Measurements from ENCODE around the gene GPR155. TPM values are rescaled to one million over a fixed set of nuclear protein-coding genes. Genes with fewer than 3 reads are reported as not detected.
A peak's percentile ranks its signal among the peaks of the same experiment; 100 is the strongest.

The GPR155 gene
- total and polyA plus RNA-seq, 4 donors: 15.4 to 53.8 (median 23.2) TPM

GRCh38 chr2:174518395-174518794 is 31.6 kb upstream of the GPR155 start:
- Histone ChIP-seq H3K4me3 (ENCODE audit: low read depth, low read length) (no peak overlapping the region), H3K27me3 (ENCODE audit: control insufficient read depth, insufficient read depth, low read length) (no peaks in the 10 kb centered on the region), H3K4me1 (ENCODE audit: control insufficient read depth, insufficient read depth, low read length) (no peaks in the 10 kb centered on the region), H3K9me3 (ENCODE audit: control insufficient read depth, insufficient read depth, low read length) (no peaks in the 10 kb centered on the region), H3K27ac (ENCODE audit: low read depth, low read length) (no peak overlapping the region), H3K36me3 (ENCODE audit: control insufficient read depth, insufficient read depth, low read length) (no peaks in the 10 kb centered on the region)
- 83% methylated on average over 1 of the region's 2 CpGs for WGBS (ENCODE audit: insufficient coverage)
- DNase-seq (ENCODE audit: low read depth in 4 of 6, low spot score in 6 of 6): no peak

GRCh38 chr2:174516501-174517378 is 29.9 kb upstream of the GPR155 start:
- no peaks in the 10 kb centered on the region for H3K9me3 ChIP-seq (ENCODE audit: control insufficient read depth, insufficient read depth, low read length)
- 94% methylated on average over 2 of the region's 5 CpGs for WGBS (ENCODE audit: insufficient coverage)

GRCh38 chr2:174512345-174512744 is 25.5 kb upstream of the GPR155 start:
- Histone ChIP-seq H3K36me3 (ENCODE audit: control insufficient read depth, insufficient read depth, low read length) (no peaks in the 10 kb centered on the region), H3K27ac (ENCODE audit: low read depth, low read length) (no peak overlapping the region), H3K27me3 (ENCODE audit: control insufficient read depth, insufficient read depth, low read length) (no peaks in the 10 kb centered on the region), H3K4me3 (ENCODE audit: low read depth, low read length) (no peak overlapping the region), H3K4me1 (ENCODE audit: control insufficient read depth, insufficient read depth, low read length) (no peaks in the 10 kb centered on the region), H3K9me3 (ENCODE audit: control insufficient read depth, insufficient read depth, low read length) (peaks cover 3% of the 10 kb centered on the region)
- WGBS (ENCODE audit: insufficient coverage): no CpG with 5 or more reads among the region's 3 CpGs
- DNase-seq (ENCODE audit: low read depth in 4 of 6, low spot score in 6 of 6): no peak

More at GRCh38 chr2:174516501-174517378, 29.9 kb upstream of the GPR155 start:
- DNase-seq (ENCODE audit: low read depth in 4 of 6, low spot score in 6 of 6): no peak
- Histone ChIP-seq H3K4me1 (ENCODE audit: control insufficient read depth, insufficient read depth, low read length) (no peaks in the 10 kb centered on the region), H3K27me3 (ENCODE audit: control insufficient read depth, insufficient read depth, low read length) (no peaks in the 10 kb centered on the region), H3K4me3 (ENCODE audit: low read depth, low read length) (no peak overlapping the region), H3K27ac (ENCODE audit: low read depth, low read length) (no peak overlapping the region), H3K36me3 (ENCODE audit: control insufficient read depth, insufficient read depth, low read length) (no peaks in the 10 kb centered on the region)

GRCh38 chr2:174511580-174512260 is 24.9 kb upstream of the GPR155 start:
- WGBS (ENCODE audit: insufficient coverage): 82% methylated on average over 2 of the region's 5 CpGs
- no peaks in the 10 kb centered on the region for H3K4me1 ChIP-seq (ENCODE audit: control insufficient read depth, insufficient read depth, low read length)

GRCh38 chr2:174510583-174511189 is 23.9 kb upstream of the GPR155 start:
- H3K4me1 ChIP-seq (ENCODE audit: control insufficient read depth, insufficient read depth, low read length): no peaks in the 10 kb centered on the region
- 50% methylated on average over 2 of the region's 2 CpGs for WGBS (ENCODE audit: insufficient coverage)
- H3K27ac ChIP-seq (ENCODE audit: low read depth, low read length): no peak overlapping the region
- peak in 2 of 6 donors; percentile 6 to 18 for DNase-seq (ENCODE audit: low read depth in 4 of 6, low spot score in 6 of 6)
- peaks cover 3% of the 10 kb centered on the region for H3K9me3 ChIP-seq (ENCODE audit: control insufficient read depth, insufficient read depth, low read length)
- H3K27me3 ChIP-seq (ENCODE audit: control insufficient read depth, insufficient read depth, low read length): no peaks in the 10 kb centered on the region
- H3K36me3 ChIP-seq (ENCODE audit: control insufficient read depth, insufficient read depth, low read length): no peaks in the 10 kb centered on the region
- H3K4me3 ChIP-seq (ENCODE audit: low read depth, low read length): no peak overlapping the region

More at GRCh38 chr2:174511580-174512260, 24.9 kb upstream of the GPR155 start:
- Histone ChIP-seq H3K27me3 (ENCODE audit: control insufficient read depth, insufficient read depth, low read length) (no peaks in the 10 kb centered on the region), H3K27ac (ENCODE audit: low read depth, low read length) (no peak overlapping the region), H3K36me3 (ENCODE audit: control insufficient read depth, insufficient read depth, low read length) (no peaks in the 10 kb centered on the region), H3K4me3 (ENCODE audit: low read depth, low read length) (no peak overlapping the region), H3K9me3 (ENCODE audit: control insufficient read depth, insufficient read depth, low read length) (peaks cover 3% of the 10 kb centered on the region)
- DNase-seq (ENCODE audit: low read depth in 4 of 6, low spot score in 6 of 6): no peak

GRCh38 chr2:174503161-174503809 is 16.5 kb upstream of the GPR155 start:
- Histone ChIP-seq H3K27ac (ENCODE audit: low read depth, low read length) (no peak overlapping the region), H3K27me3 (ENCODE audit: control insufficient read depth, insufficient read depth, low read length) (no peaks in the 10 kb centered on the region), H3K9me3 (ENCODE audit: control insufficient read depth, insufficient read depth, low read length) (no peaks in the 10 kb centered on the region), H3K4me1 (ENCODE audit: control insufficient read depth, insufficient read depth, low read length) (no peaks in the 10 kb centered on the region), H3K4me3 (ENCODE audit: low read depth, low read length) (no peak overlapping the region), H3K36me3 (ENCODE audit: control insufficient read depth, insufficient read depth, low read length) (no peaks in the 10 kb centered on the region)
- DNase-seq (ENCODE audit: low read depth in 4 of 6, low spot score in 6 of 6): peak in 1 of 6 donors; percentile 14
- 82% methylated on average over 2 of the region's 3 CpGs for WGBS (ENCODE audit: insufficient coverage)

- 85% methylated on average over 3 of the region's 5 CpGs for WGBS (ENCODE audit: insufficient coverage)
- H3K36me3 ChIP-seq (ENCODE audit: control insufficient read depth, insufficient read depth, low read length): no peaks in the 10 kb centered on the region
- no peaks in the 10 kb centered on the region for H3K9me3 ChIP-seq (ENCODE audit: control insufficient read depth, insufficient read depth, low read length)
- no peak overlapping the region for H3K4me3 ChIP-seq (ENCODE audit: low read depth, low read length)
- no peak for DNase-seq (ENCODE audit: low read depth in 4 of 6, low spot score in 6 of 6)
- H3K27me3 ChIP-seq (ENCODE audit: control insufficient read depth, insufficient read depth, low read length): no peaks in the 10 kb centered on the region
- H3K4me1 ChIP-seq (ENCODE audit: control insufficient read depth, insufficient read depth, low read length): no peaks in the 10 kb centered on the region
- no peak overlapping the region for H3K27ac ChIP-seq (ENCODE audit: low read depth, low read length)
Measured at GRCh38 chr2:174499371-174499770, 12.5 kb upstream of the GPR155 start.

GRCh38 chr2:174495365-174496012 is 8.7 kb upstream of the GPR155 start:
- peak in 4 of 6 donors; percentile 10 to 76 (median 36) for DNase-seq (ENCODE audit: low read depth in 4 of 6, low spot score in 6 of 6)
- Histone ChIP-seq H3K27ac (ENCODE audit: low read depth, low read length) (no peak overlapping the region), H3K27me3 (ENCODE audit: control insufficient read depth, insufficient read depth, low read length) (no peaks in the 10 kb centered on the region), H3K36me3 (ENCODE audit: control insufficient read depth, insufficient read depth, low read length) (no peaks in the 10 kb centered on the region), H3K4me3 (ENCODE audit: low read depth, low read length) (no peak overlapping the region), H3K9me3 (ENCODE audit: control insufficient read depth, insufficient read depth, low read length) (no peaks in the 10 kb centered on the region), H3K4me1 (ENCODE audit: control insufficient read depth, insufficient read depth, low read length) (no peaks in the 10 kb centered on the region)
- 27% methylated on average over 3 of the region's 5 CpGs for WGBS (ENCODE audit: insufficient coverage)

All from spinal cord (tissue), 10 donors.